Left forelimb (tissue), 1 donor: ENCODE results near the gene UBE3B.

Experiments
- DNase-seq: peaks from one replicate; pipeline ENCODE4 v3.0.0-alpha.2; 2018; ENCODE audit warnings: low spot score

Gene UBE3B

GRCh38 chr12:109532721-109533486, 55.5 kb downstream of the UBE3B start:
- DNase-seq = no peak

- no peak for DNase-seq
Measured at GRCh38 chr12:109533487-109533740, 56.0 kb downstream of the UBE3B start.

- DNase-seq = no peak
Measured at GRCh38 chr12:109534456-109534855, 57.0 kb downstream of the UBE3B start.

- DNase-seq = no peak
Measured at GRCh38 chr12:109535231-109535862, 57.9 kb downstream of the UBE3B start.

- DNase-seq = no peak
Measured at GRCh38 chr12:109535863-109536250, 58.4 kb downstream of the UBE3B start.

GRCh38 chr12:109537136-109537535, 59.7 kb downstream of the UBE3B start:
- DNase-seq = no peak

- DNase-seq = no peak
Measured at GRCh38 chr12:109538191-109538863, 60.9 kb downstream of the UBE3B start.

GRCh38 chr12:109539508-109539907, 62.1 kb downstream of the UBE3B start:
- no peak for DNase-seq

- no peak for DNase-seq
Measured at GRCh38 chr12:109540526-109541412, 63.3 kb downstream of the UBE3B start.

GRCh38 chr12:109541413-109541726, 63.9 kb downstream of the UBE3B start:
- no peak for DNase-seq

GRCh38 chr12:109542014-109542413, 64.6 kb downstream of the UBE3B start:
- DNase-seq = no peak

GRCh38 chr12:109542876-109543275, 65.4 kb downstream of the UBE3B start:
- DNase-seq = no peak

- DNase-seq = no peak
Measured at GRCh38 chr12:109544955-109545531, 67.6 kb downstream of the UBE3B start.

- DNase-seq = no peak
Measured at GRCh38 chr12:109545826-109546225, 68.4 kb downstream of the UBE3B start.

- DNase-seq = no peak
Measured at GRCh38 chr12:109547286-109547685, 69.9 kb downstream of the UBE3B start.

- DNase-seq = no peak
Measured at GRCh38 chr12:109548258-109548657, 70.8 kb downstream of the UBE3B start.

- no peak for DNase-seq
Measured at GRCh38 chr12:109549613-109550270, 72.3 kb downstream of the UBE3B start.

GRCh38 chr12:109550281-109550680, 72.8 kb downstream of the UBE3B start:
- no peak for DNase-seq

- no peak for DNase-seq
Measured at GRCh38 chr12:109551108-109551507, 73.7 kb downstream of the UBE3B start.

- no peak for DNase-seq
Measured at GRCh38 chr12:109552971-109553370, 75.5 kb downstream of the UBE3B start.

- DNase-seq = no peak
Measured at GRCh38 chr12:109553483-109553882, 76.0 kb downstream of the UBE3B start.
